ENCODE data around the gene LRP2BP.

DNA sequence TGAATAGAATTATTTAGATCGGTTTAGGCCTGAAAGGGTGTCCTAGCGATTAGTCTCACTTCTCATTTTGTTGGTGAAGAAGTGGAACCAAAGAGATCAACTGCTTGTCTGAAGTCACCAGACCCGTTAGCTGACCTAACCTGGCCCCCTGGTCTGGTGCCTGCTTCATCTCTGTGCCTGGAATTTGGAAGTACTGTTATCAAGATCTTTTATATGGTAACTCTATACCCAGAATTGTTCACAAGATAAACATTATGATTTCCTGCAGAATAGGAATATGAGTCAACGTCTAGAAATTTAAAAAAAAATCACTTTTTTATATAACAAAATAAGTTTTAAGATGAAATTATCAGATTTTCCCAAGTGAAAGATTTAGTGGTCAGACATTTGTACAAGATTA lies 37.2 kb downstream of the LRP2BP start:
- TF ChIP-seq RARB (CRISPR knock-in tag; IDR thresholded peaks at IDR 0.05) (no peak), OSR1 (CRISPR knock-in tag; IDR thresholded peaks at IDR 0.05) (no peak), CSDC2 (CRISPR knock-in tag; IDR thresholded peaks at IDR 0.05) (no peak), BACH2 (CRISPR knock-in tag; IDR thresholded peaks at IDR 0.05; ENCODE audit: borderline replicate concordance) (no peak), ZNF70 (CRISPR knock-in tag; IDR thresholded peaks at IDR 0.05) (no peak)
- TF ChIP-seq, protein P1, sequence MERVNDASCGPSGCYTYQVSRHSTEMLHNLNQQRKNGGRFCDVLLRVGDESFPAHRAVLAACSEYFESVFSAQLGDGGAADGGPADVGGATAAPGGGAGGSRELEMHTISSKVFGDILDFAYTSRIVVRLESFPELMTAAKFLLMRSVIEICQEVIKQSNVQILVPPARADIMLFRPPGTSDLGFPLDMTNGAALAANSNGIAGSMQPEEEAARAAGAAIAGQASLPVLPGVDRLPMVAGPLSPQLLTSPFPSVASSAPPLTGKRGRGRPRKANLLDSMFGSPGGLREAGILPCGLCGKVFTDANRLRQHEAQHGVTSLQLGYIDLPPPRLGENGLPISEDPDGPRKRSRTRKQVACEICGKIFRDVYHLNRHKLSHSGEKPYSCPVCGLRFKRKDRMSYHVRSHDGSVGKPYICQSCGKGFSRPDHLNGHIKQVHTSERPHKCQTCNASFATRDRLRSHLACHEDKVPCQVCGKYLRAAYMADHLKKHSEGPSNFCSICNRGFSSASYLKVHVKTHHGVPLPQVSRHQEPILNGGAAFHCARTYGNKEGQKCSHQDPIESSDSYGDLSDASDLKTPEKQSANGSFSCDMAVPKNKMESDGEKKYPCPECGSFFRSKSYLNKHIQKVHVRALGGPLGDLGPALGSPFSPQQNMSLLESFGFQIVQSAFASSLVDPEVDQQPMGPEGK (CRISPR knock-in tag; IDR thresholded peaks at IDR 0.05; ENCODE audit: borderline replicate concordance), result no peak
- TF ChIP-seq, protein P2, sequence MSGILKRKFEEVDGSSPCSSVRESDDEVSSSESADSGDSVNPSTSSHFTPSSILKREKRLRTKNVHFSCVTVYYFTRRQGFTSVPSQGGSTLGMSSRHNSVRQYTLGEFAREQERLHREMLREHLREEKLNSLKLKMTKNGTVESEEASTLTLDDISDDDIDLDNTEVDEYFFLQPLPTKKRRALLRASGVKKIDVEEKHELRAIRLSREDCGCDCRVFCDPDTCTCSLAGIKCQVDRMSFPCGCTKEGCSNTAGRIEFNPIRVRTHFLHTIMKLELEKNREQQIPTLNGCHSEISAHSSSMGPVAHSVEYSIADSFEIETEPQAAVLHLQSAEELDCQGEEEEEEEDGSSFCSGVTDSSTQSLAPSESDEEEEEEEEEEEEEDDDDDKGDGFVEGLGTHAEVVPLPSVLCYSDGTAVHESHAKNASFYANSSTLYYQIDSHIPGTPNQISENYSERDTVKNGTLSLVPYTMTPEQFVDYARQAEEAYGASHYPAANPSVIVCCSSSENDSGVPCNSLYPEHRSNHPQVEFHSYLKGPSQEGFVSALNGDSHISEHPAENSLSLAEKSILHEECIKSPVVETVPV (CRISPR knock-in tag; IDR thresholded peaks at IDR 0.05), result no peak
